ENCODE results near the gene COTL1.

The COTL1 gene

DNA sequence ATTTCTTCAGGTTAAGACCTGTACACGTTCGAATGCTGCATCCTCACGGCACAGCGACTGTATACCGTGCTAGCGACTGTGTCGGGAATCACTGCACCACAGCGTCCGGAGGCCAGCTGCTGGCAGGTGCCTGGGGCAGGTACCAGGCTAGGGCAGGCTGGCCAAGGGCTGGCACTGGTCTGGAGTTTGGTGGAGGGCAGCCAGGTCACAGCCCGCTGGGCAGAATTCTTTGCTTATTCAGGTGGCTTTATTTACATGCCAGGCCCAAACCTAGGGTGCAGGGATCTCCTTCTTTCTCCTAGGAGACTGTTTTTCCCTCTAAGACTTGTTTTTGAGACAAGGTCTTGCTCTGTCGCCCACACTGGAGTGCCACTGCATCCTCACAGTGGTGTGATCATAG, 37.9 kb downstream of the COTL1 start:
- no peak overlapping the region for H3K4me2 ChIP-seq
- TF ChIP-seq, protein P1, sequence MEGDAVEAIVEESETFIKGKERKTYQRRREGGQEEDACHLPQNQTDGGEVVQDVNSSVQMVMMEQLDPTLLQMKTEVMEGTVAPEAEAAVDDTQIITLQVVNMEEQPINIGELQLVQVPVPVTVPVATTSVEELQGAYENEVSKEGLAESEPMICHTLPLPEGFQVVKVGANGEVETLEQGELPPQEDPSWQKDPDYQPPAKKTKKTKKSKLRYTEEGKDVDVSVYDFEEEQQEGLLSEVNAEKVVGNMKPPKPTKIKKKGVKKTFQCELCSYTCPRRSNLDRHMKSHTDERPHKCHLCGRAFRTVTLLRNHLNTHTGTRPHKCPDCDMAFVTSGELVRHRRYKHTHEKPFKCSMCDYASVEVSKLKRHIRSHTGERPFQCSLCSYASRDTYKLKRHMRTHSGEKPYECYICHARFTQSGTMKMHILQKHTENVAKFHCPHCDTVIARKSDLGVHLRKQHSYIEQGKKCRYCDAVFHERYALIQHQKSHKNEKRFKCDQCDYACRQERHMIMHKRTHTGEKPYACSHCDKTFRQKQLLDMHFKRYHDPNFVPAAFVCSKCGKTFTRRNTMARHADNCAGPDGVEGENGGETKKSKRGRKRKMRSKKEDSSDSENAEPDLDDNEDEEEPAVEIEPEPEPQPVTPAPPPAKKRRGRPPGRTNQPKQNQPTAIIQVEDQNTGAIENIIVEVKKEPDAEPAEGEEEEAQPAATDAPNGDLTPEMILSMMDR (conservative IDR thresholded peaks at IDR 0.05; ENCODE audit: low read depth, low read length): no peak
- no peaks in the 10 kb centered on the region for H3K4me1 ChIP-seq (ENCODE audit: low read depth, poor library complexity, severe bottlenecking)
- H3K79me2 ChIP-seq (ENCODE audit: insufficient read depth, low read depth): no peaks in the 10 kb centered on the region
- no peak overlapping the region for H3K27ac ChIP-seq
- H3K4me3 ChIP-seq (IDR thresholded peaks at IDR 0.05; ENCODE audit: insufficient read depth, low read depth, low read length): no peak overlapping the region
- no peak overlapping the region for H3K9ac ChIP-seq
- no peaks in the 10 kb centered on the region for H4K20me1 ChIP-seq (ENCODE audit: insufficient read depth)
- H2AFZ ChIP-seq (ENCODE audit: low read depth): no peak overlapping the region
- no peaks in the 10 kb centered on the region for H3K36me3 ChIP-seq (ENCODE audit: insufficient read depth)
- peaks cover 7% of the 10 kb centered on the region; the same call in 1 of the 2 replicates for H3K27me3 ChIP-seq (ENCODE audit: insufficient read depth, low read depth)

DNA sequence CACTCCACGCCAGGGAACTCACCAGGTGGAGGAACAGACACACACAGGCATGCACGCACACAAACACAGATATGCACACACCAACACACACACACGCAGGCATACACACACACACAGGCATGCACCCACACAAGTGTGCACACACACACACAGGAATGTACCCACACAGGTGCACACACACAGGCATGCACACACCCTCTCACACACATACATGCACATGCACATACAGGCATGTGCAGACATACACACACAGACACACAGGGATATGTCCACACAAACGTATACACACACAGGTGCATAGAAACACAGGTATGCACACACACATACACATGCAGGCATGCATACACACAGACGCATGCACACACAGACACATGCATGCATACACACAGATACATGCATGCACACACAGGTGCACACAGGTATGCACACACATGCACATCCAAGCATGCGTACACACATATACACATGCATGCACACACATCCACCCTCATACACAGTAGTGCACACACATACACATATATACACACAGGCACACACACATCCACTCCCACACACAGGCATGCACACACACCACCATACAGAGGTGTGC, 39.2 kb downstream of the COTL1 start:
- no peaks in the 10 kb centered on the region for H3K4me1 ChIP-seq (ENCODE audit: low read depth, poor library complexity, severe bottlenecking)
- no peaks in the 10 kb centered on the region for H3K36me3 ChIP-seq (ENCODE audit: insufficient read depth)

DNA sequence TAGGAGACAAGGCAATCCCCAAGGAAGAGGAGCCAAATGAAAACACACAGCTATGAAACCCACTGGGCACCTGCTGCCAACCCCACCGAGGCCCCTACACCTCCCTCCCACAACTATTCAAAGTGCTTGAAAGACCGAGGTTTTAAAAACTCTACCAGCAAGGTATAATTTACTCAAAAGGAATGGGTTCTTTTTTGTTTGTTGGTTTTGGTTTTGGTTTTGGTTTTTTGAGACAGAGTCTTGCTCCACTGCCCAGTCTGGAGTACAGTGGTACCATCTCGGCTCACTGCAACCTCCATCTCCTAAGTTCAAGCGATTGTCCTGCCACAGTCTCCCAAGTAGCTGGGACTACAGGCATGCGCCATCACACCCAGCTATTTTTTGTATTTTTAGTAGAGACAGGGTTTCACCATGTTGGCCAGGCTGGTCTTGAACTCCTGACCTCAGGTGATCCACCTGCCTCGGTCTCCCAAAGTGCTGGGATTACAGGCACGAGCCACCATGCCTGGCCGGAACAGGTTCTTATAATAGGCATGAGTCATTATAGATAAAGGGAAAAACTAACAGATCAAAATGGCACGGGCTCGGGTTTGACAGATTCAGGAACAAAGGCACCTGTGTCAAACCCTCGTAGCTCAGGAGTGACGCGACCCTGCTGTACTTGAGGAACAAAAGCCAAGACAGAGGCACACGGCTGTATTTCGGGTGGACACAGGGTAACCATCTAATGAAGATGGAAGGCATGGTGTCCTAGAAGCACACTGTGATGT, 40.7 kb downstream of the COTL1 start:
- peaks cover 4% of the 10 kb centered on the region; the same call in 1 of the 2 replicates for H3K27me3 ChIP-seq (ENCODE audit: insufficient read depth, low read depth)
- no peaks in the 10 kb centered on the region for H3K36me3 ChIP-seq (ENCODE audit: insufficient read depth)
- H3K4me2 ChIP-seq: no peak overlapping the region
- H3K79me2 ChIP-seq (ENCODE audit: insufficient read depth, low read depth): no peaks in the 10 kb centered on the region
- H3K27ac ChIP-seq: no peak overlapping the region
- no peak overlapping the region for H3K4me3 ChIP-seq (IDR thresholded peaks at IDR 0.05; ENCODE audit: insufficient read depth, low read depth, low read length)
- no peaks in the 10 kb centered on the region for H4K20me1 ChIP-seq (ENCODE audit: insufficient read depth)
- H3K4me1 ChIP-seq (ENCODE audit: low read depth, poor library complexity, severe bottlenecking): no peaks in the 10 kb centered on the region
- H2AFZ ChIP-seq (ENCODE audit: low read depth): no peak overlapping the region
- TF ChIP-seq, protein P1 (conservative IDR thresholded peaks at IDR 0.05; ENCODE audit: low read depth, low read length): no peak
- no peak overlapping the region for H3K9ac ChIP-seq

More for the DNA sequence above, 39.2 kb downstream of the COTL1 start:
- Histone ChIP-seq H3K4me2 (no peak overlapping the region), H3K79me2 (ENCODE audit: insufficient read depth, low read depth) (no peaks in the 10 kb centered on the region), H4K20me1 (ENCODE audit: insufficient read depth) (no peaks in the 10 kb centered on the region), H2AFZ (ENCODE audit: low read depth) (no peak overlapping the region), H3K4me3 (IDR thresholded peaks at IDR 0.05; ENCODE audit: insufficient read depth, low read depth, low read length) (no peak overlapping the region), H3K27ac (no peak overlapping the region), H3K27me3 (ENCODE audit: insufficient read depth, low read depth) (peaks cover 7% of the 10 kb centered on the region; the same call in 1 of the 2 replicates), H3K9ac (no peak overlapping the region)
- TF ChIP-seq, protein P1 (conservative IDR thresholded peaks at IDR 0.05; ENCODE audit: low read depth, low read length): no peak

DNA sequence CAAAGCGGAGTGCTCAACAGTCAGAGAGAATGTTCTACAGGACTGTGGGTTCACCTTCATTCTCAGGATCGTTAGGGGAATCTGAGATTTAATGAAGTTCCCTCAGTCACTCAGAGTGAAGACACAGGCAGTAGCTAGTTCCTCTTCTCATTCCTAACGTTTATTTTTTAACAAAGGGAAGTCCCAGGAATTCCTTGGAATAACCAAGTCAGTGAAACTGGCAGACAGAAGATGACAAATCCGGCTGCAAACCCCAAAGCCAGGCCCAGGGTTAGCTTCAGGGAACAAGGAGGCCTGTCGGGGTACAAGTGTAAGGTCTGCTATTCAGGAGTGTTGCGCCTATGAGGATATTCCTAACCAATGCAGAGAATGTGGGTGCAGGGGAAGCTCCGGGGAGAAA, 42.0 kb downstream of the COTL1 start:
- Histone ChIP-seq H4K20me1 (ENCODE audit: insufficient read depth) (no peaks in the 10 kb centered on the region), H3K9ac (no peak overlapping the region), H3K4me1 (ENCODE audit: low read depth, poor library complexity, severe bottlenecking) (no peaks in the 10 kb centered on the region), H3K79me2 (ENCODE audit: insufficient read depth, low read depth) (no peaks in the 10 kb centered on the region), H3K4me3 (IDR thresholded peaks at IDR 0.05; ENCODE audit: insufficient read depth, low read depth, low read length) (no peak overlapping the region), H3K27ac (no peak overlapping the region), H3K36me3 (ENCODE audit: insufficient read depth) (no peaks in the 10 kb centered on the region), H2AFZ (ENCODE audit: low read depth) (no peak overlapping the region), H3K27me3 (ENCODE audit: insufficient read depth, low read depth) (peaks cover 9% of the 10 kb centered on the region; the same call in 1 of the 2 replicates), H3K4me2 (no peak overlapping the region)
- TF ChIP-seq, protein P1 (conservative IDR thresholded peaks at IDR 0.05; ENCODE audit: low read depth, low read length): no peak
